Measurements from ENCODE around the gene MTMR11.
"Not testable (repeated sequence)": the region's sequence is repeated elsewhere in the genome, so short reads cannot be mapped to it uniquely, and the experiment has no call there.

The MTMR11 gene

GRCh38 chr1:149949911-149950310, 13.2 kb upstream of the MTMR11 start:
- no peak overlapping the region for H3K4me3 ChIP-seq (replicated peaks; ENCODE audit: low read depth, low read length)
- no peak for TF ChIP-seq CTCF (IDR thresholded peaks at IDR 0.05; ENCODE audit: low read length, missing control alignments)
- no peak for DNase-seq (ENCODE audit: low read depth)

GRCh38 chr1:149945206-149945605, 8.5 kb upstream of the MTMR11 start:
- no peak for TF ChIP-seq CTCF (IDR thresholded peaks at IDR 0.05; ENCODE audit: low read length, missing control alignments)
- H3K4me3 ChIP-seq (replicated peaks; ENCODE audit: low read depth, low read length) = no peak overlapping the region
- no peak for DNase-seq (ENCODE audit: low read depth)

- DNase-seq (ENCODE audit: low read depth) = no peak
- no peak overlapping the region for H3K4me3 ChIP-seq (replicated peaks; ENCODE audit: low read depth, low read length)
- TF ChIP-seq CTCF (IDR thresholded peaks at IDR 0.05; ENCODE audit: low read length, missing control alignments) = no peak
Observed at GRCh38 chr1:149942885-149943284, 6.2 kb upstream of the MTMR11 start.

- peak; percentile 56 for DNase-seq (ENCODE audit: low read depth)
- H3K4me3 ChIP-seq (replicated peaks; ENCODE audit: low read depth, low read length) = no peak overlapping the region
- TF ChIP-seq CTCF (IDR thresholded peaks at IDR 0.05; ENCODE audit: low read length, missing control alignments) = peak; percentile 44
Observed at GRCh38 chr1:149942207-149942606, 5.5 kb upstream of the MTMR11 start.

GRCh38 chr1:149940427-149940826, 3.7 kb upstream of the MTMR11 start:
- TF ChIP-seq CTCF (IDR thresholded peaks at IDR 0.05; ENCODE audit: low read length, missing control alignments) = no peak
- no peak overlapping the region for H3K4me3 ChIP-seq (replicated peaks; ENCODE audit: low read depth, low read length)
- DNase-seq (ENCODE audit: low read depth) = no peak

GRCh38 chr1:149938668-149939003, 2.0 kb upstream of the MTMR11 start:
- H3K4me3 ChIP-seq (replicated peaks; ENCODE audit: low read depth, low read length) = peak overlapping the region; percentile 37
- not testable (repeated sequence) for DNase-seq (ENCODE audit: low read depth)

- no peak for DNase-seq (ENCODE audit: low read depth)
- no peak for TF ChIP-seq CTCF (IDR thresholded peaks at IDR 0.05; ENCODE audit: low read length, missing control alignments)
- no peak overlapping the region for H3K4me3 ChIP-seq (replicated peaks; ENCODE audit: low read depth, low read length)
Observed at GRCh38 chr1:149937759-149938158, 1.1 kb upstream of the MTMR11 start.

Data from fibroblast of pulmonary artery (primary cell).